GM12878 (cell line): ENCODE results near the gene ALAD. TPM values are rescaled to one million over a fixed set of nuclear protein-coding genes. Genes with fewer than 3 reads are reported as not detected.

Experiments used
- ATAC-seq: fragments of 200-7000 bp; cut with Tn5 transposase; 3 replicates; pipeline ENCODE4 v1.9.1; 2020; ENCODE audit warnings: mild to moderate bottlenecking, moderate library complexity
- BruUV-seq: library from RNA; stranded (reverse); fragments of 400-500 nt; replicated peaks from 2 replicates; lab custom pipeline; 2021; lab: Mats Ljungman, UMichigan
- CTCF ChIA-PET: fragments of 300-600 bp; sonication (Branson Sonifier 250); formaldehyde crosslinking; extraction: SDS; loops from one replicate; lab custom pipeline; 2021; ENCODE audit warnings: inconsistent platforms; lab: Yijun Ruan, JAX
- POLR2A ChIA-PET: fragments of 350-600 bp; formaldehyde crosslinking; extraction: SDS; loops from one replicate; lab custom pipeline; 2021; ENCODE audit warnings: inconsistent platforms; lab: Charles Lee
- RAD21 ChIA-PET: fragments of 300-600 bp; sonication (Branson Sonifier 250); formaldehyde crosslinking; loops from one replicate; lab custom pipeline; 2023; ENCODE audit warnings: antibody characterized with exemption; ENCODE audit not compliant: unreplicated experiment; lab: Charles Lee
- SMC1A ChIA-PET: fragments of 300-600 bp; sonication (Branson Sonifier 250); formaldehyde crosslinking; loops from one replicate; lab custom pipeline; 2023; ENCODE audit not compliant: unreplicated experiment, uncharacterized antibody; lab: Charles Lee
- DNase-seq: peaks from one replicate; pipeline ENCODE4 v3.0.0-alpha.2; 2011; ENCODE audit warnings: low read depth, low spot score
- FAIRE-seq: peaks from 3 replicates; lab custom pipeline; 2011; peaks lifted over from hg19 to GRCh38; lab: Jason Lieb, UNC
- H2AFZ ChIP-seq: 2 replicates; pipeline ENCODE4 v1.6.0; 2011; ENCODE audit warnings: low read depth, low read length, control low read depth; ENCODE audit not compliant: control insufficient read depth
- H3K27ac ChIP-seq: 2 replicates; pipeline ENCODE4 v1.5.1; 2011; ENCODE audit warnings: control low read depth; ENCODE audit not compliant: control insufficient read depth, insufficient read depth
- H3K27me3 ChIP-seq, 2 experiments: replicated peaks in 1 of 2; 2 replicates each; pipeline versions ENCODE4 v1.6.0 to v1.6.1; 2011; ENCODE audit warnings: low read length in 1 of 2; ENCODE audit not compliant: control insufficient read depth in 2 of 2, insufficient read depth in 2 of 2
- H3K36me3 ChIP-seq, 2 experiments: 2 replicates each; pipeline ENCODE4 v1.5.1; 2011; ENCODE audit warnings: low read length in 1 of 2; ENCODE audit not compliant: control insufficient read depth in 2 of 2, insufficient read depth in 2 of 2
- H3K4me1 ChIP-seq: 2 replicates; pipeline ENCODE4 v1.6.1; 2011; ENCODE audit warnings: mild to moderate bottlenecking, low read length, moderate library complexity, mixed read lengths; ENCODE audit not compliant: control insufficient read depth, insufficient read depth
- H3K4me2 ChIP-seq: 2 replicates; pipeline ENCODE4 v1.6.0; 2011; ENCODE audit warnings: control low read depth; ENCODE audit not compliant: control insufficient read depth, insufficient read depth
- H3K4me3 ChIP-seq: fragments of 200-600 bp; sonication (generic); 2 replicates; pipeline ENCODE4 v1.5.1; 2016
- H3K79me2 ChIP-seq: 2 replicates; pipeline ENCODE4 v1.6.0; 2011; ENCODE audit warnings: low read length; ENCODE audit not compliant: control insufficient read depth, insufficient read depth
- H3K9ac ChIP-seq: 2 replicates; pipeline ENCODE4 v1.8.0; 2011; ENCODE audit warnings: low read length, control low read depth, mixed read lengths; ENCODE audit not compliant: control insufficient read depth, insufficient read depth
- H3K9me3 ChIP-seq: replicated peaks from 3 replicates; pipeline ENCODE4 v1.5.1; 2011; ENCODE audit warnings: mild to moderate bottlenecking, low read length; ENCODE audit not compliant: control insufficient read depth, insufficient read depth
- H4K20me1 ChIP-seq: 2 replicates; pipeline ENCODE4 v1.6.0; 2011; ENCODE audit not compliant: control insufficient read depth, insufficient read depth
- BRCA1 ChIP-seq: IDR thresholded peaks from 2 replicates; pipeline ENCODE4 v1.6.1; 2011; ENCODE audit warnings: low read depth, low read length, improper control_type of control experiment
- CEBPB ChIP-seq, 2 experiments: fragments of 150-350 bp in 1 of 2; IDR thresholded peaks; 2 replicates each; pipeline ENCODE4 v1.6.1; 2012 to 2014; ENCODE audit warnings: low read depth in 2 of 2, low read length in 2 of 2, borderline replicate concordance in 1 of 2, inconsistent platforms in 1 of 2
- CHD2 ChIP-seq: IDR thresholded peaks from 2 replicates; pipeline ENCODE4 v1.6.1; 2011; ENCODE audit warnings: low read depth, low read length, improper control_type of control experiment, borderline replicate concordance
- FOXM1 ChIP-seq: IDR thresholded peaks from 2 replicates; pipeline ENCODE4 v1.6.1; 2012; ENCODE audit warnings: low read depth, mild to moderate bottlenecking, inconsistent platforms, low read length, moderate library complexity
- JUND ChIP-seq: IDR thresholded peaks from 2 replicates; pipeline ENCODE4 v1.6.1; 2012; ENCODE audit warnings: low read depth, mild to moderate bottlenecking, low read length, improper control_type of control experiment, moderate library complexity
- MTA3 ChIP-seq: IDR thresholded peaks from 2 replicates; pipeline ENCODE4 v1.6.1; 2012; ENCODE audit warnings: low read length, inconsistent platforms, borderline replicate concordance
- NFYB ChIP-seq: IDR thresholded peaks from 2 replicates; pipeline ENCODE4 v1.6.1; 2011; ENCODE audit warnings: low read depth, mild to moderate bottlenecking, low read length, improper control_type of control experiment, moderate library complexity; ENCODE audit not compliant: insufficient read depth
- PML ChIP-seq: IDR thresholded peaks from 2 replicates; pipeline ENCODE4 v1.6.1; 2012; ENCODE audit warnings: low read length, inconsistent platforms
- RAD51 ChIP-seq: fragments of 450-650 bp; IDR thresholded peaks from 2 replicates; pipeline ENCODE4 v1.6.1; 2016; ENCODE audit warnings: moderate library complexity, mild to moderate bottlenecking, inconsistent platforms
- RBBP5 ChIP-seq: fragments of 200-600 bp; sonication (generic); conservative IDR thresholded peaks from 2 replicates; pipeline ENCODE4 v1.6.1; 2016
- RCOR1 ChIP-seq: conservative IDR thresholded peaks from 2 replicates; pipeline ENCODE4 v1.6.1; 2012; ENCODE audit warnings: low read depth, low read length, improper control_type of control experiment
- SREBF2 ChIP-seq: IDR thresholded peaks from 2 replicates; pipeline ENCODE4 v1.6.1; 2012; ENCODE audit warnings: mild to moderate bottlenecking, low read length
- WGBS: methylation state at CpG from one replicate; pipeline ENCODE4 v1.1.6; 2016; ENCODE audit warnings: low lambda C conversion rate; ENCODE audit not compliant: insufficient replicate concordance, insufficient coverage; ENCODE audit errors: missing lambda C conversion rate; 5-methylcytosine and 5-hydroxymethylcytosine counted together
- in situ Hi-C: fragments of 300-500 bp; cut with MboI; formaldehyde crosslinking; loops from 9 replicates; pipeline ENCODE4 v1.14.3; 2018; ENCODE audit warnings: mixed read lengths
- intact Hi-C: fragments of 100-400 bp; cut with micrococcal nuclease; formaldehyde crosslinking; loops from one replicate; pipeline ENCODE4 v1.14.2; 2022; ENCODE audit not compliant: unreplicated experiment
- polyA plus RNA-seq, 11 experiments: library from polyadenylated mRNA; depleted of rRNA in 4 of 11; unstranded in 6 of 11; stranded (reverse) in 5 of 11; fragments of >200 nt; fragmentation: Nextera tagmentation in 4 of 11; fragmentation: Illumina TruSeq in 1 of 11; extraction: Ambion mirVana in 4 of 11; extraction: Trizol in 1 of 11; gene quantifications; 1 replicate in 1 of 11; 2 replicates in 10 of 11; pipeline versions ENCODE4 v1.2.1 to v1.2.3, GENCODE V29; 2011 to 2016; ENCODE audit warnings: inconsistent platforms in 2 of 11, missing spikeins in 2 of 11, low read depth in 1 of 11
- total RNA-seq, 4 experiments: library from RNA; depleted of rRNA in 3 of 4; stranded (reverse); fragments of >200 nt in 3 of 4; fragmentation: Illumina TruSeq in 1 of 4; extraction: Trizol in 1 of 4; gene quantifications; 2 replicates each; pipeline versions ENCODE4 v1.2.1 to v1.2.3, GENCODE V29; 2013 to 2021
- TF ChIP-seq, protein P1 (sequence below): fragments of 450-650 bp; IDR thresholded peaks from 2 replicates; pipeline ENCODE4 v1.6.1; 2017; ENCODE audit warnings: antibody characterized with exemption, mild to moderate bottlenecking, moderate library complexity
- TF ChIP-seq, protein P2 (sequence below): fragments of 450-650 bp; IDR thresholded peaks from 2 replicates; pipeline ENCODE4 v1.6.1; 2017; ENCODE audit warnings: mild to moderate bottlenecking

The ALAD gene
- total and polyA plus RNA-seq, 10 of the 15 experiments (the other 5 are each of a cell fraction or from before 2014, with no cell fraction given): 2.4 to 21.6 (median 12.9) TPM

GRCh38 chr9:113364951-113365350 lies 36.1 kb downstream of the ALAD start:
- no peak for FAIRE-seq
- in situ Hi-C loops: no loop called here
- BruUV-seq: no TSS peak

More at GRCh38 chr9:113364951-113365350, 36.1 kb downstream of the ALAD start:
- DNase-seq (no peak), ATAC-seq (no peak)
- CTCF ChIA-PET: interaction anchor here (0.6 to 1.1 kb wide), 2 partner anchors 10 to 12 kb away, joined by 3 to 4 read pairs (median 3); partner anchors contain the start of gene HDHD3
- no peak overlapping the region for H2AFZ ChIP-seq
- RAD21 ChIA-PET: no interaction called here
- no peaks in the 10 kb centered on the region for H4K20me1 ChIP-seq
- no peaks in the 10 kb centered on the region for H3K79me2 ChIP-seq
- H3K4me2 ChIP-seq: no peak overlapping the region
- no peak overlapping the region for H3K9ac ChIP-seq
- no peak overlapping the region for H3K4me3 ChIP-seq
- WGBS: 81% methylated on average over 1 of the region's 1 CpG
- no peaks in the 10 kb centered on the region for H3K9me3 ChIP-seq
- TF ChIP-seq, protein P1, sequence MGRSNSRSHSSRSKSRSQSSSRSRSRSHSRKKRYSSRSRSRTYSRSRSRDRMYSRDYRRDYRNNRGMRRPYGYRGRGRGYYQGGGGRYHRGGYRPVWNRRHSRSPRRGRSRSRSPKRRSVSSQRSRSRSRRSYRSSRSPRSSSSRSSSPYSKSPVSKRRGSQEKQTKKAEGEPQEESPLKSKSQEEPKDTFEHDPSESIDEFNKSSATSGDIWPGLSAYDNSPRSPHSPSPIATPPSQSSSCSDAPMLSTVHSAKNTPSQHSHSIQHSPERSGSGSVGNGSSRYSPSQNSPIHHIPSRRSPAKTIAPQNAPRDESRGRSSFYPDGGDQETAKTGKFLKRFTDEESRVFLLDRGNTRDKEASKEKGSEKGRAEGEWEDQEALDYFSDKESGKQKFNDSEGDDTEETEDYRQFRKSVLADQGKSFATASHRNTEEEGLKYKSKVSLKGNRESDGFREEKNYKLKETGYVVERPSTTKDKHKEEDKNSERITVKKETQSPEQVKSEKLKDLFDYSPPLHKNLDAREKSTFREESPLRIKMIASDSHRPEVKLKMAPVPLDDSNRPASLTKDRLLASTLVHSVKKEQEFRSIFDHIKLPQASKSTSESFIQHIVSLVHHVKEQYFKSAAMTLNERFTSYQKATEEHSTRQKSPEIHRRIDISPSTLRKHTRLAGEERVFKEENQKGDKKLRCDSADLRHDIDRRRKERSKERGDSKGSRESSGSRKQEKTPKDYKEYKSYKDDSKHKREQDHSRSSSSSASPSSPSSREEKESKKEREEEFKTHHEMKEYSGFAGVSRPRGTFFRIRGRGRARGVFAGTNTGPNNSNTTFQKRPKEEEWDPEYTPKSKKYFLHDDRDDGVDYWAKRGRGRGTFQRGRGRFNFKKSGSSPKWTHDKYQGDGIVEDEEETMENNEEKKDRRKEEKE: no peak
- no peak for TF ChIP-seq CEBPB (IDR thresholded peaks at IDR 0.05; ENCODE audit: borderline replicate concordance in 1 of 2, low read depth in 2 of 2, low read length in 2 of 2)
- TF ChIP-seq BRCA1: no peak
- no peak for TF ChIP-seq MTA3
- no peak for TF ChIP-seq FOXM1
- no peak for TF ChIP-seq SREBF2
- TF ChIP-seq, protein P2, sequence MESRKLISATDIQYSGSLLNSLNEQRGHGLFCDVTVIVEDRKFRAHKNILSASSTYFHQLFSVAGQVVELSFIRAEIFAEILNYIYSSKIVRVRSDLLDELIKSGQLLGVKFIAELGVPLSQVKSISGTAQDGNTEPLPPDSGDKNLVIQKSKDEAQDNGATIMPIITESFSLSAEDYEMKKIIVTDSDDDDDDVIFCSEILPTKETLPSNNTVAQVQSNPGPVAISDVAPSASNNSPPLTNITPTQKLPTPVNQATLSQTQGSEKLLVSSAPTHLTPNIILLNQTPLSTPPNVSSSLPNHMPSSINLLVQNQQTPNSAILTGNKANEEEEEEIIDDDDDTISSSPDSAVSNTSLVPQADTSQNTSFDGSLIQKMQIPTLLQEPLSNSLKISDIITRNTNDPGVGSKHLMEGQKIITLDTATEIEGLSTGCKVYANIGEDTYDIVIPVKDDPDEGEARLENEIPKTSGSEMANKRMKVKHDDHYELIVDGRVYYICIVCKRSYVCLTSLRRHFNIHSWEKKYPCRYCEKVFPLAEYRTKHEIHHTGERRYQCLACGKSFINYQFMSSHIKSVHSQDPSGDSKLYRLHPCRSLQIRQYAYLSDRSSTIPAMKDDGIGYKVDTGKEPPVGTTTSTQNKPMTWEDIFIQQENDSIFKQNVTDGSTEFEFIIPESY: no peak
- no peak for TF ChIP-seq PML
- TF ChIP-seq RCOR1: no peak
- no peak for TF ChIP-seq RBBP5
- no peak for TF ChIP-seq JUND
- TF ChIP-seq NFYB: no peak
- TF ChIP-seq CHD2: no peak
- TF ChIP-seq RAD51: no peak
- POLR2A ChIA-PET: interaction anchor here (0.6 to 1.2 kb wide), 4 partner anchors 12 to 493 kb away, joined by 4 to 5 read pairs (median 4); partner anchors contain the start of gene HDHD3
- no peaks in the 10 kb centered on the region for H3K36me3 ChIP-seq
- H3K27me3 ChIP-seq: no peaks in the 10 kb centered on the region
- SMC1A ChIA-PET: interaction anchor here (1.0 to 1.4 kb wide), 2 partner anchors 73 to 166 kb away, joined by 3 to 4 read pairs; no protein-coding TSS in a partner anchor
- no peaks in the 10 kb centered on the region for H3K4me1 ChIP-seq
- no peak overlapping the region for H3K27ac ChIP-seq
- intact Hi-C loops: no loop called here
